ENCODE measurements around the gene DTWD2. TPM values are rescaled to one million over a fixed set of nuclear protein-coding genes. Genes with fewer than 3 reads are reported as not detected.
"Not testable (repeated sequence)": the region's sequence is repeated elsewhere in the genome, so short reads cannot be mapped to it uniquely, and the experiment has no call there.

DTWD2 gene
- total RNA-seq, 4 donors from 2014 or later: 2.8 to 7.1 (median 3.4) TPM

DNA sequence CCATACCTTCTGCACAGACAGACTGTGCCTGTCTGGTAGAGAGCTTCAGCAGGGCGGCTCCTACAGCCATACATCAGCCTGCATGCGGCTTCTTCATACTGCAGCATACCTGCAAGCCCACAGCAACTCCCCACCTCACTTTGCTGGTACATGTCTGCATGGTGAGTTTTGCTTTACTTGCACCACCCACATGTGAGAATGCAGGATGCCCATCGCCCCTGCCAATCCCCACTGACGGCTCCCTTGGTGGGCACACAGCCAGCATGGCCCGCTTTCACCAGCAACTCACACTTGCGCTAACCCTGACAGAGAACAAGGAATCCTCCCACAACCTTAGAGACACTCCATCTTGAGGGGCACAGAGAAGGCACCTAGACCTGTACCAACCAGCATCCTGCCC, 114.9 kb downstream of the DTWD2 start:
- DNase-seq (ENCODE audit: low spot score) (no peak), ATAC-seq (ENCODE audit: low FRiP score) (no peak)
- no peak for TF ChIP-seq CTCF (IDR thresholded peaks at IDR 0.05)

DNA sequence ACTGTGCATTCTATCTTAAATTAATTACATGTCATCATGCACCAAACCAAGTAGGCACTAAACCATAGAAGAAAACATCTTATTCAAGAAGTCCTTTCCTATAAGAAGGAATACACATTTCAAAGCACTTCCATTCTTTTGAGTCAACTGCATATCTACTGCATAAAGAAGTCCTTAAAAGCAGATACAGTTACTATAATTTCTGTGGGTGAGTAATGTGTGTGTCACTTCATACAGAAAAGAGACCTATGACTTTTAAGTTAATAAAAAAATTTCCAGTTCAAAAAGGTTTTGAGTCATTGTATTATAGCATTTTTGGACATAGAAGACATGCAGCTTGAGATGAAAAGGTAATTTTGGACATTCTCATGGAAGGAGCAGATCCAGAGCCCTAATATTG, 125.0 kb downstream of the DTWD2 start:
- DNase-seq (ENCODE audit: low spot score): no peak
- ATAC-seq (ENCODE audit: low FRiP score): no peak
- TF ChIP-seq CTCF (IDR thresholded peaks at IDR 0.05): no peak

DNA sequence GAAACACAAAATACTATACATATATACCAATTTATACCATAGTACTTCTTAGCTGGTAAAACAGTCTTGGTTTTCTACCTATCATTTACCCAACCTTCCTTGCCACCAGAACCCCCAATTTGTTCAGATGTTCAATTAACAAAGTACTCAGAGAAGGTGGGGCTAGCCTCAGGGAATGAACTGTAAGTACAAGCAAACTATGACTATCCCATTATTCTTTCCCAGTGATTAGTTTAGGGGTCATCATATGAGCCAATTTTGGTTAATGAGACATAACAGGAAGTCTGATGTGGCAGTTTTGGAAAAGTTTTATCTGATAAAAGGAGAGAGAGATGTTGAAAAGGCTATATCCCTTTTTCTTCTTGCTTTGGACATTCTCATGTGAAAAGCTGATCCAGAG, 125.8 kb downstream of the DTWD2 start:
- TF ChIP-seq CTCF (IDR thresholded peaks at IDR 0.05): no peak
- ATAC-seq (ENCODE audit: low FRiP score) (no peak), DNase-seq (ENCODE audit: low spot score) (no peak)

DNA sequence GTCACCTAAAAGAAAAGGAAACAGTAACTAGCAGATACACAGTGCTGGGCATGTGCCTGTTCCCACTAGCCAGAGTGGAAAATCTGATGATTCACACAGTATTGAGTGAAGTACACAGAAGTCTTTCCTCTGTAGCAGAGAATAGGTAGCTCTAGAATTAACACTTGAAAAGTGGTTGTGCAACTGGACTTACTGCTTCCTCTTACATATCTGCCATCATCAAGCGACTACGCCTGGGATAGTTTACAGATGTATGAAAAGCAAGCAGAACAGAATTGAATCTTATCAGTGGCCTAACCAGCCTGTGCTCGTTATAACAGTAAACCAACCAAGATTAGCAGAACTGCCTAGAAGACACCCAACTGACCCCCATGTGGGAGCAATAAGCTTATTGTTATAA, 130.6 kb downstream of the DTWD2 start:
- DNase-seq (ENCODE audit: low spot score): no peak
- no peak for TF ChIP-seq CTCF (IDR thresholded peaks at IDR 0.05)
- no peak for ATAC-seq (ENCODE audit: low FRiP score)

DNA sequence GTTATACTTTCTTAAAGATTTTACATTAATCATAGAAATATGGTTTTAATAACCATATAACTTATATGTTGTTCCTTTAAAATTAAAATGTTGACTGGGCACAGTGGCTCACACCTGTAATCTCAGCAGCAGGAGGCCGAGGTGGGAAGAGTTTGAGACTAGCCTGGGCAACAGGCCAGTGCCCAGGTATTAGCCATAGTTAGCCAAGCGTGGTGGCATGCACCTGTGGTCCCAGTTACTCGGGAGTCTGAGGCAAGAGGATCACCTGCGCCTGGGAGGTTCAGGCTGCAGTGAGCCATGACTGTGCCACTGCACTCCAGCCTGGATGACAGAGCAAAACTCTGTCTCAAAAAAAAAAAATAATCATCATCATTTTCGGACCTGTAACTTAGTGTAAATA, 133.5 kb downstream of the DTWD2 start:
- DNase-seq (ENCODE audit: low spot score): no peak
- ATAC-seq (ENCODE audit: low FRiP score): no peak
- no peak for TF ChIP-seq CTCF (IDR thresholded peaks at IDR 0.05)

DNA sequence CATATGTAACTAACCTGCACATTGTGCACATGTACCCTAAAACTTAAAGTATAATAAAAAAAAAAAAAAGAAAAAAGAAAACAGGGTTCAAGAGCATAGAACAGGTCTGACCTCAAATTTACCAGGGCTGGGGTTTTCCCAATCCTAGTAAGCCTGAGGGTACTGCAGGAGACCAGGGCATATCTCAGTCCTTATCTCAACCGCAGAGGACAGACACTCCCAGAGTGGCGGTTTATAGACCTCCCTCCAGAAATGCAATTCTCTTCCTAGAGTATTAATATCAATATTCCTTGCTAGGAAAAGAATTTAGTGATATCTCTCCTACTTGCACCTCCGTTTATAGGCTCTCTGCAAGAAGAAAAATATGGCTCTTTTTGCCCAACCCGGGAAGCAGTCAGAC, 136.6 kb downstream of the DTWD2 start:
- not testable (repeated sequence) for DNase-seq (ENCODE audit: low spot score); ATAC-seq (ENCODE audit: low FRiP score)

- not testable (repeated sequence) for DNase-seq (ENCODE audit: low spot score); ATAC-seq (ENCODE audit: low FRiP score)
These were observed 138.8 kb downstream of the DTWD2 start for GRCh38 chr5:118849507-118849906.

- ATAC-seq (ENCODE audit: low FRiP score) (no peak), DNase-seq (ENCODE audit: low spot score) (no peak)
- TF ChIP-seq CTCF (IDR thresholded peaks at IDR 0.05): no peak
These were observed 144.0 kb downstream of the DTWD2 start for GRCh38 chr5:118844351-118844750.

All from omental fat pad (tissue), 4 donors.